ENCODE data around the gene MARCOL. TPM values are rescaled to one million over a fixed set of nuclear protein-coding genes. Genes with fewer than 3 reads are reported as not detected.

The MARCOL gene
- total RNA-seq, 1 donor from 2014 or later, result not detected

GRCh38 chr5:148214665-148215185 lies 23.6 kb upstream of the MARCOL start:
- Histone ChIP-seq H3K36me3 (no peaks in the 10 kb centered on the region), H3K4me3 (no peak overlapping the region), H3K27ac (no peak overlapping the region), H3K27me3 (no peaks in the 10 kb centered on the region), H3K4me1 (no peaks in the 10 kb centered on the region), H3K9me3 (no peaks in the 10 kb centered on the region)
- intact Hi-C loops (cut with DNase I), result no loop called here
- DNase-seq, result no peak
- no peak for ATAC-seq
- no peak for TF ChIP-seq CTCF (IDR thresholded peaks at IDR 0.05)

GRCh38 chr5:148221508-148221907 lies 16.8 kb upstream of the MARCOL start:
- Histone ChIP-seq H3K36me3 (no peaks in the 10 kb centered on the region), H3K4me1 (no peaks in the 10 kb centered on the region), H3K27ac (no peak overlapping the region), H3K4me3 (no peak overlapping the region), H3K27me3 (no peaks in the 10 kb centered on the region), H3K9me3 (no peaks in the 10 kb centered on the region)
- no peak for TF ChIP-seq CTCF (IDR thresholded peaks at IDR 0.05)
- no peak for ATAC-seq
- intact Hi-C loops (cut with DNase I), result no loop called here
- no peak for DNase-seq

DNA sequence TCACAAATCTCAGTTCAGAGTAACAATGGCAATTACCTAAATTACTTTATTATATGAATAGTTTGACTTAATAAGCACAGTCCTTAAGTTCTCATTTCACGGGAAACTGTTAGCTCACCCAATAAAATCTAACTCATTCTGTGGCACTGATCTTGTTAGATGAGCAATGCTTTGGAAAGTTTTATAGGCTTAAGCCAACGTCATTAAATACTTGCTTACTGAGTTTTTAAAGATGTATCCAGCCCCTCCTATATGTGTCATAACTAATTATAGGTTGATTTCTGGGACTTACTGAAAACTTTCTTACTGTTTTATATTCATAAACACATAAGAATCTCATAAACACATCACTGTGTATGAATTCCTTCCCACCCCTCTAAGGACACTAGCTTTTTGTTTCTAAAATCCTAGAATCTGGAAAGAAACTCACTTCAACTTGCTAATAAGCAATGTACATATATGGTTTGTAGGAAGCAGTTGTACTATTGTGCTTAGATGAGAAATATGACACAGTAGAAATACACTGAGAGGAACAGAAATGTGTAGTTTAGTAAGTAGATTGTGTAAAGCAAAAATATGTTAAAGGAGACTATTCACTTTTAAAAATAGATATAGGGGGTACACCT lies 14.1 kb upstream of the MARCOL start:
- Histone ChIP-seq H3K9me3 (no peaks in the 10 kb centered on the region), H3K36me3 (no peaks in the 10 kb centered on the region), H3K4me1 (no peaks in the 10 kb centered on the region), H3K4me3 (no peak overlapping the region), H3K27me3 (no peaks in the 10 kb centered on the region), H3K27ac (no peak overlapping the region)
- no peak for TF ChIP-seq CTCF (IDR thresholded peaks at IDR 0.05)
- ATAC-seq (no peak), DNase-seq (no peak)
- intact Hi-C loops (cut with DNase I), result no loop called here

- TF ChIP-seq CTCF (IDR thresholded peaks at IDR 0.05), result no peak
- ATAC-seq (no peak), DNase-seq (no peak)
- Histone ChIP-seq H3K4me1 (no peaks in the 10 kb centered on the region), H3K27me3 (no peaks in the 10 kb centered on the region), H3K9me3 (no peaks in the 10 kb centered on the region), H3K36me3 (no peaks in the 10 kb centered on the region), H3K27ac (no peak overlapping the region), H3K4me3 (no peak overlapping the region)
- intact Hi-C loops (cut with DNase I), result no loop called here
Observed at GRCh38 chr5:148228392-148228984, 9.8 kb upstream of the MARCOL start.

- Histone ChIP-seq H3K9me3 (no peaks in the 10 kb centered on the region), H3K4me1 (no peaks in the 10 kb centered on the region), H3K27me3 (no peaks in the 10 kb centered on the region), H3K27ac (no peak overlapping the region), H3K4me3 (no peak overlapping the region), H3K36me3 (no peaks in the 10 kb centered on the region)
- DNase-seq (no peak), ATAC-seq (no peak)
- intact Hi-C loops (cut with DNase I), result no loop called here
- TF ChIP-seq CTCF (IDR thresholded peaks at IDR 0.05), result no peak
Observed at GRCh38 chr5:148229840-148230239, 8.5 kb upstream of the MARCOL start.
